Measurements from ENCODE around the gene UBD. TPM values are rescaled to one million over a fixed set of nuclear protein-coding genes. Genes with fewer than 3 reads are reported as not detected.

Gene UBD
- polyA plus RNA-seq, 2 of the 4 experiments (the other 2 are of a cell fraction), result 0.19 to 0.41 TPM

- TF ChIP-seq, protein P1, sequence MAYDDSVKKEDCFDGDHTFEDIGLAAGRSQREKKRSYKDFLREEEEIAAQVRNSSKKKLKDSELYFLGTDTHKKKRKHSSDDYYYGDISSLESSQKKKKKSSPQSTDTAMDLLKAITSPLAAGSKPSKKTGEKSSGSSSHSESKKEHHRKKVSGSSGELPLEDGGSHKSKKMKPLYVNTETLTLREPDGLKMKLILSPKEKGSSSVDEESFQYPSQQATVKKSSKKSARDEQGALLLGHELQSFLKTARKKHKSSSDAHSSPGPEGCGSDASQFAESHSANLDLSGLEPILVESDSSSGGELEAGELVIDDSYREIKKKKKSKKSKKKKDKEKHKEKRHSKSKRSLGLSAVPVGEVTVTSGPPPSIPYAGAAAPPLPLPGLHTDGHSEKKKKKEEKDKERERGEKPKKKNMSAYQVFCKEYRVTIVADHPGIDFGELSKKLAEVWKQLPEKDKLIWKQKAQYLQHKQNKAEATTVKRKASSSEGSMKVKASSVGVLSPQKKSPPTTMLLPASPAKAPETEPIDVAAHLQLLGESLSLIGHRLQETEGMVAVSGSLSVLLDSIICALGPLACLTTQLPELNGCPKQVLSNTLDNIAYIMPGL (CRISPR knock-in tag; IDR thresholded peaks at IDR 0.05; ENCODE audit: borderline replicate concordance), result no peak
- TF ChIP-seq TFCP2L1 (CRISPR knock-in tag; IDR thresholded peaks at IDR 0.05), result no peak
Measured at GRCh38 chr6:29527126-29527525, 32.4 kb downstream of the UBD start (continued).

- ATAC-seq (no peak), FAIRE-seq (no peak), DNase-seq (ENCODE audit: low read depth in 1 of 2, low spot score in 1 of 2) (no peak)
- ChIA-PET CTCF (interaction anchor here (1.3 kb wide), 1 partner anchor 9 kb away, joined by 5 read pairs; no protein-coding TSS in a partner anchor), POLR2A (no interaction called here)
- TF ChIP-seq KDM1A (IDR thresholded peaks at IDR 0.05; ENCODE audit: low read depth) (no peak), JUNB (IDR thresholded peaks at IDR 0.05) (no peak), RFX5 (IDR thresholded peaks at IDR 0.05) (no peak), HDAC2 (IDR thresholded peaks at IDR 0.05) (no peak), MYC (IDR thresholded peaks at IDR 0.05; ENCODE audit: borderline replicate concordance, low read length) (no peak), NR3C1 (IDR thresholded peaks at IDR 0.05) (no peak), FOXS1 (CRISPR knock-in tag; IDR thresholded peaks at IDR 0.05) (no peak), JUN (IDR thresholded peaks at IDR 0.05) (no peak), CHD2 (IDR thresholded peaks at IDR 0.05; ENCODE audit: low read length, partially characterized antibody) (no peak), ZC3H11A (IDR thresholded peaks at IDR 0.05) (no peak), EP300 (IDR thresholded peaks at IDR 0.05) (no peak), FOSL2 (IDR thresholded peaks at IDR 0.05) (no peak), FOSL2 (CRISPR knock-in tag; IDR thresholded peaks at IDR 0.05) (no peak), PHF8 (IDR thresholded peaks at IDR 0.05; ENCODE audit: borderline replicate concordance, low read depth) (no peak)
- TF ChIP-seq, protein P2, sequence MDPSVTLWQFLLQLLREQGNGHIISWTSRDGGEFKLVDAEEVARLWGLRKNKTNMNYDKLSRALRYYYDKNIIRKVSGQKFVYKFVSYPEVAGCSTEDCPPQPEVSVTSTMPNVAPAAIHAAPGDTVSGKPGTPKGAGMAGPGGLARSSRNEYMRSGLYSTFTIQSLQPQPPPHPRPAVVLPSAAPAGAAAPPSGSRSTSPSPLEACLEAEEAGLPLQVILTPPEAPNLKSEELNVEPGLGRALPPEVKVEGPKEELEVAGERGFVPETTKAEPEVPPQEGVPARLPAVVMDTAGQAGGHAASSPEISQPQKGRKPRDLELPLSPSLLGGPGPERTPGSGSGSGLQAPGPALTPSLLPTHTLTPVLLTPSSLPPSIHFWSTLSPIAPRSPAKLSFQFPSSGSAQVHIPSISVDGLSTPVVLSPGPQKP (IDR thresholded peaks at IDR 0.05; ENCODE audit: low read depth, low read length), result no peak
- TF ChIP-seq, protein P3, sequence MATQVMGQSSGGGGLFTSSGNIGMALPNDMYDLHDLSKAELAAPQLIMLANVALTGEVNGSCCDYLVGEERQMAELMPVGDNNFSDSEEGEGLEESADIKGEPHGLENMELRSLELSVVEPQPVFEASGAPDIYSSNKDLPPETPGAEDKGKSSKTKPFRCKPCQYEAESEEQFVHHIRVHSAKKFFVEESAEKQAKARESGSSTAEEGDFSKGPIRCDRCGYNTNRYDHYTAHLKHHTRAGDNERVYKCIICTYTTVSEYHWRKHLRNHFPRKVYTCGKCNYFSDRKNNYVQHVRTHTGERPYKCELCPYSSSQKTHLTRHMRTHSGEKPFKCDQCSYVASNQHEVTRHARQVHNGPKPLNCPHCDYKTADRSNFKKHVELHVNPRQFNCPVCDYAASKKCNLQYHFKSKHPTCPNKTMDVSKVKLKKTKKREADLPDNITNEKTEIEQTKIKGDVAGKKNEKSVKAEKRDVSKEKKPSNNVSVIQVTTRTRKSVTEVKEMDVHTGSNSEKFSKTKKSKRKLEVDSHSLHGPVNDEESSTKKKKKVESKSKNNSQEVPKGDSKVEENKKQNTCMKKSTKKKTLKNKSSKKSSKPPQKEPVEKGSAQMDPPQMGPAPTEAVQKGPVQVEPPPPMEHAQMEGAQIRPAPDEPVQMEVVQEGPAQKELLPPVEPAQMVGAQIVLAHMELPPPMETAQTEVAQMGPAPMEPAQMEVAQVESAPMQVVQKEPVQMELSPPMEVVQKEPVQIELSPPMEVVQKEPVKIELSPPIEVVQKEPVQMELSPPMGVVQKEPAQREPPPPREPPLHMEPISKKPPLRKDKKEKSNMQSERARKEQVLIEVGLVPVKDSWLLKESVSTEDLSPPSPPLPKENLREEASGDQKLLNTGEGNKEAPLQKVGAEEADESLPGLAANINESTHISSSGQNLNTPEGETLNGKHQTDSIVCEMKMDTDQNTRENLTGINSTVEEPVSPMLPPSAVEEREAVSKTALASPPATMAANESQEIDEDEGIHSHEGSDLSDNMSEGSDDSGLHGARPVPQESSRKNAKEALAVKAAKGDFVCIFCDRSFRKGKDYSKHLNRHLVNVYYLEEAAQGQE (IDR thresholded peaks at IDR 0.05), result no peak
- TF ChIP-seq, protein P4, sequence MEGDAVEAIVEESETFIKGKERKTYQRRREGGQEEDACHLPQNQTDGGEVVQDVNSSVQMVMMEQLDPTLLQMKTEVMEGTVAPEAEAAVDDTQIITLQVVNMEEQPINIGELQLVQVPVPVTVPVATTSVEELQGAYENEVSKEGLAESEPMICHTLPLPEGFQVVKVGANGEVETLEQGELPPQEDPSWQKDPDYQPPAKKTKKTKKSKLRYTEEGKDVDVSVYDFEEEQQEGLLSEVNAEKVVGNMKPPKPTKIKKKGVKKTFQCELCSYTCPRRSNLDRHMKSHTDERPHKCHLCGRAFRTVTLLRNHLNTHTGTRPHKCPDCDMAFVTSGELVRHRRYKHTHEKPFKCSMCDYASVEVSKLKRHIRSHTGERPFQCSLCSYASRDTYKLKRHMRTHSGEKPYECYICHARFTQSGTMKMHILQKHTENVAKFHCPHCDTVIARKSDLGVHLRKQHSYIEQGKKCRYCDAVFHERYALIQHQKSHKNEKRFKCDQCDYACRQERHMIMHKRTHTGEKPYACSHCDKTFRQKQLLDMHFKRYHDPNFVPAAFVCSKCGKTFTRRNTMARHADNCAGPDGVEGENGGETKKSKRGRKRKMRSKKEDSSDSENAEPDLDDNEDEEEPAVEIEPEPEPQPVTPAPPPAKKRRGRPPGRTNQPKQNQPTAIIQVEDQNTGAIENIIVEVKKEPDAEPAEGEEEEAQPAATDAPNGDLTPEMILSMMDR (IDR thresholded peaks at IDR 0.05), result no peak
- 4% methylated on average over 1 of the region's 1 CpG for WGBS (ENCODE audit: missing lambda C conversion rate)
- no peak overlapping the region for H3K4me2 ChIP-seq
- H3K9me3 ChIP-seq, result no peaks in the 10 kb centered on the region
- no peaks in the 10 kb centered on the region for H3K4me1 ChIP-seq
- H3K4me3 ChIP-seq, result no peak overlapping the region
- H3K27ac ChIP-seq, result no peak overlapping the region
Measured at GRCh38 chr6:29525311-29525639, 34.3 kb downstream of the UBD start.

Data from A549 (cell line).